Glutamatergic neuron (in vitro differentiated cells): ENCODE data around the gene PRICKLE4. TPM values are rescaled to one million over a fixed set of nuclear protein-coding genes. Genes with fewer than 3 reads are reported as not detected.

Experiments
- DNase-seq: peaks from one replicate; pipeline ENCODE4 v3.0.0; 2022
- H3K27ac Mint-ChIP-seq: one replicate; pipeline ENCODE4 v1.8.0; 2020; ENCODE audit warnings: mild to moderate bottlenecking, mixed read lengths, inconsistent platforms; ENCODE audit not compliant: unreplicated experiment
- H3K27me3 Mint-ChIP-seq: one replicate; pipeline ENCODE4 v1.8.0; 2020; ENCODE audit warnings: mild to moderate bottlenecking, moderate library complexity, mixed read lengths, inconsistent platforms; ENCODE audit not compliant: unreplicated experiment
- H3K36me3 Mint-ChIP-seq: one replicate; pipeline ENCODE4 v1.8.0; 2020; ENCODE audit warnings: mild to moderate bottlenecking, mixed read lengths, inconsistent platforms; ENCODE audit not compliant: unreplicated experiment
- H3K4me1 Mint-ChIP-seq: one replicate; pipeline ENCODE4 v1.8.0; 2020; ENCODE audit warnings: mild to moderate bottlenecking, low read depth, mixed read lengths, inconsistent platforms; ENCODE audit not compliant: unreplicated experiment
- H3K4me3 Mint-ChIP-seq: one replicate; pipeline ENCODE4 v1.8.0; 2020; ENCODE audit warnings: mild to moderate bottlenecking, mixed read lengths, inconsistent platforms; ENCODE audit not compliant: unreplicated experiment
- H3K9me3 Mint-ChIP-seq: one replicate; pipeline ENCODE4 v1.8.0; 2020; ENCODE audit warnings: mild to moderate bottlenecking, moderate library complexity, mixed read lengths, inconsistent platforms; ENCODE audit not compliant: unreplicated experiment
- CTCF ChIP-seq: fragments of 200-600 bp; sonication (generic); IDR thresholded peaks from one replicate; pipeline ENCODE4 v1.5.0; 2021; ENCODE audit not compliant: partially characterized antibody, unreplicated experiment
- total RNA-seq: library from RNA; stranded (reverse); fragmentation: NEBNext Ultra II Directional; extraction: Animal tissue kit (Norgen Biotek cat#: 25700); gene quantifications from one replicate; pipeline ENCODE4 v1.2.1, GENCODE V29; 2021; ENCODE audit not compliant: unreplicated experiment

PRICKLE4 gene
- total RNA-seq, 1 donor from 2014 or later = 2.3 TPM

- Mint-ChIP-seq H3K27ac (no peak overlapping the region), H3K27me3 (no peaks in the 10 kb centered on the region), H3K4me3 (no peak overlapping the region), H3K36me3 (peaks cover 10% of the 10 kb centered on the region), H3K9me3 (no peaks in the 10 kb centered on the region), H3K4me1 (peaks cover 4% of the 10 kb centered on the region)
- no peak for DNase-seq
- no peak for TF ChIP-seq CTCF
These were observed 56.1 kb downstream of the PRICKLE4 start for GRCh38 chr6:41836660-41837052.

Other genes starting within 250 kb of the PRICKLE4 start
- 27.9 TPM for gene FOXP4, start 234.4 kb upstream of the PRICKLE4 start, total RNA-seq
- gene MDFI, start 142.3 kb upstream of the PRICKLE4 start, total RNA-seq = 7.9 TPM
- gene TFEB, start 45.2 kb upstream of the PRICKLE4 start, total RNA-seq = 3.1 TPM
- not detected for gene PGC, start 33.4 kb upstream of the PRICKLE4 start, total RNA-seq
- 17.8 TPM for gene FRS3, start 882 bp upstream of the PRICKLE4 start, total RNA-seq
- gene TOMM6, start 6.9 kb downstream of the PRICKLE4 start, total RNA-seq = 111 TPM
- gene USP49, start 114.6 kb downstream of the PRICKLE4 start, total RNA-seq = 14.7 TPM
- gene MED20, start 140.4 kb downstream of the PRICKLE4 start, total RNA-seq = 30.9 TPM
- 36.2 TPM for gene BYSL, start 140.7 kb downstream of the PRICKLE4 start, total RNA-seq
- 27.1 TPM for gene CCND3, start 161.0 kb downstream of the PRICKLE4 start, total RNA-seq